Measurements from ENCODE around the gene DAB1.

DAB1 gene

DNA sequence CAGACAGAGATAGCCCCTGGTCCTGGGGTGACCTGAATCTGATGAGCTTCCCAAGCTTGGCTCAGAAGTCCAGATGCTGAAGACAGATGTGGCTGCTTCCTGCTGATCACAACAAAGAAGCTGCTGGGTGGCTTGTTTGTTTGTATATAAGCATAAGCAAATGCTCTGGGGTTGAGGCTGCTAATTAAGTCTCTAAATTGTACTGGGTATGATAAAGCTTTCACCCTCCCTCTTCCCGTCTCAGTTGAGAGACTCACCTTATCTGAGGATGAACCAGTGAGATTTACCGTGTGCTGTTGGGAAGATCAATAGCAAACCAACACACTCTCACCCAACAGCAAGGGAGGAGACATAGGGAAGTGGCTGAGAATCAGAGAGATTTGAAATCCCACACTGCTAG is 42.0 kb downstream of the DAB1 start:
- Histone ChIP-seq H3K4me1 (ENCODE audit: insufficient read depth, poor library complexity, severe bottlenecking) (no peaks in the 10 kb centered on the region), H3K27ac (ENCODE audit: poor library complexity, severe bottlenecking) (no peak overlapping the region), H3K9me3 (ENCODE audit: severe bottlenecking) (no peaks in the 10 kb centered on the region), H3K27me3 (ENCODE audit: insufficient read depth, poor library complexity, severe bottlenecking) (no peaks in the 10 kb centered on the region), H3K36me3 (ENCODE audit: low read depth) (no peaks in the 10 kb centered on the region), H3K4me3 (ENCODE audit: severe bottlenecking) (no peak overlapping the region)
- ATAC-seq (ENCODE audit: low read depth) (no peak), DNase-seq (ENCODE audit: low spot score) (no peak)
- TF ChIP-seq, protein P1, sequence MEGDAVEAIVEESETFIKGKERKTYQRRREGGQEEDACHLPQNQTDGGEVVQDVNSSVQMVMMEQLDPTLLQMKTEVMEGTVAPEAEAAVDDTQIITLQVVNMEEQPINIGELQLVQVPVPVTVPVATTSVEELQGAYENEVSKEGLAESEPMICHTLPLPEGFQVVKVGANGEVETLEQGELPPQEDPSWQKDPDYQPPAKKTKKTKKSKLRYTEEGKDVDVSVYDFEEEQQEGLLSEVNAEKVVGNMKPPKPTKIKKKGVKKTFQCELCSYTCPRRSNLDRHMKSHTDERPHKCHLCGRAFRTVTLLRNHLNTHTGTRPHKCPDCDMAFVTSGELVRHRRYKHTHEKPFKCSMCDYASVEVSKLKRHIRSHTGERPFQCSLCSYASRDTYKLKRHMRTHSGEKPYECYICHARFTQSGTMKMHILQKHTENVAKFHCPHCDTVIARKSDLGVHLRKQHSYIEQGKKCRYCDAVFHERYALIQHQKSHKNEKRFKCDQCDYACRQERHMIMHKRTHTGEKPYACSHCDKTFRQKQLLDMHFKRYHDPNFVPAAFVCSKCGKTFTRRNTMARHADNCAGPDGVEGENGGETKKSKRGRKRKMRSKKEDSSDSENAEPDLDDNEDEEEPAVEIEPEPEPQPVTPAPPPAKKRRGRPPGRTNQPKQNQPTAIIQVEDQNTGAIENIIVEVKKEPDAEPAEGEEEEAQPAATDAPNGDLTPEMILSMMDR (IDR thresholded peaks at IDR 0.05; ENCODE audit: poor library complexity, severe bottlenecking), result no peak

DNA sequence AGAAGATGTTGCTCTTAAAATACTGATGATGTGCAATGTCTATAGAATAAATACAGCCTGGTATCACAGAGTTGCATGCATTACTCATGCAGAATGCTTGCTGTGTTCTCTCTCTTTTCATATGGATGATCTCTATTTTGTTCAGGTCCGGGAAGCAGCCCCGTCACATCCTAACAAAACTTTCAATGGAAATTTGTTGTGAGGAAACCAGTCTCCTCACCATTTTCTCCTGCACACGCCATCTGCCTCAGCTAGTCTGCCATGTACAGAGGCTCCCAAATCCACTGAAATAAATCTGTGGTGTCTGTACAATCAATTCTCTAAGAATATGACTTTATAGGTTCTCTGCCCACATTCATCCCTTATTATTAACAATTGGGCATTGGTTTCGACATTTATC is 42.4 kb downstream of the DAB1 start:
- Histone ChIP-seq H3K27ac (ENCODE audit: poor library complexity, severe bottlenecking) (no peak overlapping the region), H3K4me1 (ENCODE audit: insufficient read depth, poor library complexity, severe bottlenecking) (no peaks in the 10 kb centered on the region), H3K4me3 (ENCODE audit: severe bottlenecking) (no peak overlapping the region), H3K9me3 (ENCODE audit: severe bottlenecking) (no peaks in the 10 kb centered on the region), H3K27me3 (ENCODE audit: insufficient read depth, poor library complexity, severe bottlenecking) (no peaks in the 10 kb centered on the region), H3K36me3 (ENCODE audit: low read depth) (no peaks in the 10 kb centered on the region)
- ATAC-seq (ENCODE audit: low read depth) (no peak), DNase-seq (ENCODE audit: low spot score) (no peak)
- TF ChIP-seq, protein P1 (IDR thresholded peaks at IDR 0.05; ENCODE audit: poor library complexity, severe bottlenecking), result no peak

DNA sequence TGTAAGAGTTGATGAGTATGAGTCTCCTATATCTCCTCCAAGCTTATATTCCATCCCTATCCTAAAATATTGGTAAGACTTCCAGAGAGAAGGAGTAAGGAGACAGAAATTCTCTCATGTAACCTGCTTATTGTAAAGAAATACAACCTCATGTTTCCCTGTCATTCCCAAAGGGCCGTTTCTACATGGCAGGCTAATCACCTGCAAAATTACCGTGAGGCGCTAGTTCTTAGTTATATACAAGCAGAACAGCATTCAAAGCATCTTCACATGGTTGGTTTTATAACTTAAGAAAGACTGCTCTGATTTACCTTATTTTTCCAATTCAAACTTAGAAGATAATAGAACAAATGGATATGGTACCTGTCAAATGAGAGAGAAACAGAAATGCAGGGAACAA is 42.9 kb downstream of the DAB1 start:
- Histone ChIP-seq H3K4me1 (ENCODE audit: insufficient read depth, poor library complexity, severe bottlenecking) (no peaks in the 10 kb centered on the region), H3K9me3 (ENCODE audit: severe bottlenecking) (no peaks in the 10 kb centered on the region), H3K27me3 (ENCODE audit: insufficient read depth, poor library complexity, severe bottlenecking) (no peaks in the 10 kb centered on the region), H3K4me3 (ENCODE audit: severe bottlenecking) (no peak overlapping the region), H3K27ac (ENCODE audit: poor library complexity, severe bottlenecking) (no peak overlapping the region), H3K36me3 (ENCODE audit: low read depth) (no peaks in the 10 kb centered on the region)
- TF ChIP-seq, protein P1 (IDR thresholded peaks at IDR 0.05; ENCODE audit: poor library complexity, severe bottlenecking), result no peak
- ATAC-seq (ENCODE audit: low read depth) (no peak), DNase-seq (ENCODE audit: low spot score) (no peak)

DNA sequence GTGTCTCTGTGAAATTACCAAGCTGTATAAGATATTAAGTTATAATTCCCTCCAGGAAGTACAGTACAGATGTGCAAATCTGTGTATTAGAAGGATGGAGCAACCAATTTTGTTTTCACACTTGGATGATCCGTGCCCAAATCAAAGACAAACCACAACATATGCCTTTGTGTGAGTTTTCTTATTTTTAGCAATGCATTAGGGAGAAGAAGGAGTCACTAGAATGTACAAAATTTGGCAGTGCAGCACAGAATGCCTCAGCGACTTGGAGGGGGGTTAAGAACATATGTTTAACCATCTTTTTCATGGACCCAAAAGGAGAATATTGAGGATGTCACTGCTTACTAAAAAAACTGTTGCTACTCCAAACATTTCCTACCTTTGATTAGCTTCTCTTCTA is 45.3 kb downstream of the DAB1 start:
- Histone ChIP-seq H3K27ac (ENCODE audit: poor library complexity, severe bottlenecking) (no peak overlapping the region), H3K27me3 (ENCODE audit: insufficient read depth, poor library complexity, severe bottlenecking) (no peaks in the 10 kb centered on the region), H3K36me3 (ENCODE audit: low read depth) (no peaks in the 10 kb centered on the region), H3K4me1 (ENCODE audit: insufficient read depth, poor library complexity, severe bottlenecking) (no peaks in the 10 kb centered on the region), H3K4me3 (ENCODE audit: severe bottlenecking) (no peak overlapping the region), H3K9me3 (ENCODE audit: severe bottlenecking) (no peaks in the 10 kb centered on the region)
- DNase-seq (ENCODE audit: low spot score) (no peak), ATAC-seq (ENCODE audit: low read depth) (no peak)
- TF ChIP-seq, protein P1 (IDR thresholded peaks at IDR 0.05; ENCODE audit: poor library complexity, severe bottlenecking), result no peak

DNA sequence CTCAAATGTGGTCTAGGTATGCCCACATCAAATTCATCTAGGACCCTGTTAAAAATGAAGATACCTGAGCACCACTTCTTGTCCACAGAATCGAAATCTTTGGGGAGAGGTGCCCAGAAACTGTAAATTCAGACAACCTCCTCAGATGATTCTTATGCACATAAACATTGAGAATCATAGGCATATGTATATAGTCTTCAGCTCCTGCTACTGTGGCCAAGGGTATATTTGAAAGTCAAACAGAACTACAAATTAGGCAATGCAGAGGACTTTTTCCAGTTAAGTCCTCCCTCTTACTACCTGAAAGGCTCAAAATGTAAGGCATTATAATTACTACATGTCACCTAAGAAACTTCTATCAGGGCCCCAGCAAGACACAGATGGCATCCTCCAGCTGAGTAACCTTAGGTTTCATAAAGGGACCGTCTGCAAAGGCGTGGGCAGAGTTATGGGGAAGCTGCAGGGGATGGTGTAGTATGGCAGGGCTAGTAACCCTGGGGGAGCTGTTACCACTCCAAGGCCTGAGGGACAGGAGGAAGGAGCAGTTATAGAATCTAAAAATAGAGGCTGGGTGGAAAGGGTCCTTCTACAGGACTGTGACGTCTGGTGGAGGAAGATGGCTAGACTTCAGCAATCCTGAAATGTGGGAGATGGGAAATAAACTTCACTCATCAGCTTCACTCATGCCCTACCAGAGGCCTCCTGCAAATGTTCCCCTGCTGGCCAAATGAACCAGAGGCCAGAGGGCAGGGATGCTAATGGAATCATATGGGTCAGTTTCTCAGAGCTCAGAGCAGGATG is 46.3 kb downstream of the DAB1 start:
- TF ChIP-seq, protein P1 (IDR thresholded peaks at IDR 0.05; ENCODE audit: poor library complexity, severe bottlenecking), result no peak
- H3K36me3 ChIP-seq (ENCODE audit: low read depth), result no peaks in the 10 kb centered on the region
- no peak overlapping the region for H3K27ac ChIP-seq (ENCODE audit: poor library complexity, severe bottlenecking)
- ATAC-seq (ENCODE audit: low read depth) (no peak), DNase-seq (ENCODE audit: low spot score) (no peak)
- H3K4me3 ChIP-seq (ENCODE audit: severe bottlenecking), result no peak overlapping the region
- no peaks in the 10 kb centered on the region for H3K4me1 ChIP-seq (ENCODE audit: insufficient read depth, poor library complexity, severe bottlenecking)
- no peaks in the 10 kb centered on the region for H3K9me3 ChIP-seq (ENCODE audit: severe bottlenecking)
- H3K27me3 ChIP-seq (ENCODE audit: insufficient read depth, poor library complexity, severe bottlenecking), result no peaks in the 10 kb centered on the region
